Measurements from ENCODE around the gene TRIM9. TPM values are rescaled to one million over a fixed set of nuclear protein-coding genes. Genes with fewer than 3 reads are reported as not detected.
"Not testable (repeated sequence)": the region's sequence is repeated elsewhere in the genome, so short reads cannot be mapped to it uniquely, and the experiment has no call there.

TRIM9 gene
- total RNA-seq, 2 donors from 2014 or later = 0.46 to 6.5 TPM

- Histone ChIP-seq H3K4me3 (no peak overlapping the region), H3K9me3 (no peaks in the 10 kb centered on the region), H3K27ac (no peak overlapping the region), H3K27me3 (replicated peaks; ENCODE audit: insufficient read depth) (no peaks in the 10 kb centered on the region), H3K4me1 (replicated peaks) (no peaks in the 10 kb centered on the region), H3K36me3 (no peaks in the 10 kb centered on the region)
- intact Hi-C loops (cut with DNase I) = no loop called here
- 55% methylated on average over 5 of the region's 5 CpGs for WGBS
- DNase-seq (ENCODE audit: low spot score) = no peak
- TF ChIP-seq POLR2A (IDR thresholded peaks at IDR 0.05) (no peak), POLR2AphosphoS5 (IDR thresholded peaks at IDR 0.05) (no peak)
- TF ChIP-seq, protein P1, sequence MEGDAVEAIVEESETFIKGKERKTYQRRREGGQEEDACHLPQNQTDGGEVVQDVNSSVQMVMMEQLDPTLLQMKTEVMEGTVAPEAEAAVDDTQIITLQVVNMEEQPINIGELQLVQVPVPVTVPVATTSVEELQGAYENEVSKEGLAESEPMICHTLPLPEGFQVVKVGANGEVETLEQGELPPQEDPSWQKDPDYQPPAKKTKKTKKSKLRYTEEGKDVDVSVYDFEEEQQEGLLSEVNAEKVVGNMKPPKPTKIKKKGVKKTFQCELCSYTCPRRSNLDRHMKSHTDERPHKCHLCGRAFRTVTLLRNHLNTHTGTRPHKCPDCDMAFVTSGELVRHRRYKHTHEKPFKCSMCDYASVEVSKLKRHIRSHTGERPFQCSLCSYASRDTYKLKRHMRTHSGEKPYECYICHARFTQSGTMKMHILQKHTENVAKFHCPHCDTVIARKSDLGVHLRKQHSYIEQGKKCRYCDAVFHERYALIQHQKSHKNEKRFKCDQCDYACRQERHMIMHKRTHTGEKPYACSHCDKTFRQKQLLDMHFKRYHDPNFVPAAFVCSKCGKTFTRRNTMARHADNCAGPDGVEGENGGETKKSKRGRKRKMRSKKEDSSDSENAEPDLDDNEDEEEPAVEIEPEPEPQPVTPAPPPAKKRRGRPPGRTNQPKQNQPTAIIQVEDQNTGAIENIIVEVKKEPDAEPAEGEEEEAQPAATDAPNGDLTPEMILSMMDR (IDR thresholded peaks at IDR 0.05) = no peak
Measured at GRCh38 chr14:51002406-51002999, 92.4 kb downstream of the TRIM9 start.

- H3K4me1 ChIP-seq (replicated peaks) = no peaks in the 10 kb centered on the region
- WGBS = 92% methylated on average over 9 of the region's 9 CpGs
- no peaks in the 10 kb centered on the region for H3K9me3 ChIP-seq
- no peak for DNase-seq (ENCODE audit: low spot score)
- H3K36me3 ChIP-seq = no peaks in the 10 kb centered on the region
- TF ChIP-seq POLR2AphosphoS5 (IDR thresholded peaks at IDR 0.05) (no peak), POLR2A (IDR thresholded peaks at IDR 0.05) (no peak)
- TF ChIP-seq, protein P1 (IDR thresholded peaks at IDR 0.05) = no peak
- no peak overlapping the region for H3K27ac ChIP-seq
- no peak overlapping the region for H3K4me3 ChIP-seq
- intact Hi-C loops (cut with DNase I) = no loop called here
- no peaks in the 10 kb centered on the region for H3K27me3 ChIP-seq (replicated peaks; ENCODE audit: insufficient read depth)
Measured at GRCh38 chr14:51000566-51000965, 94.3 kb downstream of the TRIM9 start.

- DNase-seq (ENCODE audit: low spot score) = no peak
- H3K4me1 ChIP-seq (replicated peaks) = no peaks in the 10 kb centered on the region
- no peak overlapping the region for H3K4me3 ChIP-seq
- no peaks in the 10 kb centered on the region for H3K27me3 ChIP-seq (replicated peaks; ENCODE audit: insufficient read depth)
- H3K9me3 ChIP-seq = no peaks in the 10 kb centered on the region
- TF ChIP-seq, protein P1 (IDR thresholded peaks at IDR 0.05) = no peak
- TF ChIP-seq POLR2AphosphoS5 (IDR thresholded peaks at IDR 0.05) (no peak), POLR2A (IDR thresholded peaks at IDR 0.05) (no peak)
- 97% methylated on average over 2 of the region's 2 CpGs for WGBS
- no peak overlapping the region for H3K27ac ChIP-seq
- intact Hi-C loops (cut with DNase I) = no loop called here
- H3K36me3 ChIP-seq = no peaks in the 10 kb centered on the region
Measured at GRCh38 chr14:50999726-51000125, 95.2 kb downstream of the TRIM9 start.

DNA sequence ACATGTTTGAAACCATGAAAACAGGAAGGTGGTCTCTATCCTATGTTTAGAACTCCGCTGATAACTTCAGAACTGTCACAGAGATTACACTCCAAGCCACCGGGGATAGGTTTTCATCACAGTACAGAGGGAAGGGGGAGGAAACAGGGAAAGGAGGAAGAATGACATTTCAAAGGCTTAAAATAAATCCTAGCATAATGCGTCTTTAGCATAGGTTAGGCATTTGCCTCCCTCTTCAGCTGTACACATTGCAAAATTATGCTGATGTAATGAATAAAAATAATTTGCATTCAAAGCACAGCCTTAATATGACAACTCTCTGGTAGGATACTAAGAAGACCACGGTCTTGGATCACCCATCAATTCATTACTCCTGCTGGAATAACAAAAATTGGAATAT, 96.3 kb downstream of the TRIM9 start:
- TF ChIP-seq POLR2A (IDR thresholded peaks at IDR 0.05) (no peak), POLR2AphosphoS5 (IDR thresholded peaks at IDR 0.05) (no peak)
- TF ChIP-seq, protein P1 (IDR thresholded peaks at IDR 0.05) = no peak
- intact Hi-C loops (cut with DNase I) = no loop called here
- Histone ChIP-seq H3K36me3 (no peaks in the 10 kb centered on the region), H3K9me3 (no peaks in the 10 kb centered on the region), H3K27me3 (replicated peaks; ENCODE audit: insufficient read depth) (no peaks in the 10 kb centered on the region), H3K27ac (no peak overlapping the region), H3K4me3 (no peak overlapping the region), H3K4me1 (replicated peaks) (no peaks in the 10 kb centered on the region)
- DNase-seq (ENCODE audit: low spot score) = no peak
- WGBS = 89% methylated on average over 4 of the region's 4 CpGs

- DNase-seq (ENCODE audit: low spot score) = no peak
- Histone ChIP-seq H3K4me1 (replicated peaks) (no peaks in the 10 kb centered on the region), H3K4me3 (no peak overlapping the region), H3K27ac (no peak overlapping the region), H3K9me3 (no peaks in the 10 kb centered on the region), H3K27me3 (replicated peaks; ENCODE audit: insufficient read depth) (no peaks in the 10 kb centered on the region), H3K36me3 (no peaks in the 10 kb centered on the region)
- intact Hi-C loops (cut with DNase I) = no loop called here
- WGBS = 84% methylated on average over 9 of the region's 9 CpGs
- TF ChIP-seq POLR2A (IDR thresholded peaks at IDR 0.05) (no peak), POLR2AphosphoS5 (IDR thresholded peaks at IDR 0.05) (no peak)
- TF ChIP-seq, protein P1 (IDR thresholded peaks at IDR 0.05) = no peak
Measured at GRCh38 chr14:50997712-50998111, 97.2 kb downstream of the TRIM9 start.

GRCh38 chr14:50994158-50994557, 100.7 kb downstream of the TRIM9 start:
- H3K27me3 ChIP-seq (replicated peaks; ENCODE audit: insufficient read depth); H3K27ac ChIP-seq; H3K4me1 ChIP-seq (replicated peaks); H3K36me3 ChIP-seq; DNase-seq (ENCODE audit: low spot score); H3K9me3 ChIP-seq; intact Hi-C loops (cut with DNase I); H3K4me3 ChIP-seq: not testable (repeated sequence)
